HTERT RPE-1 (cell line): Measurements from ENCODE around the gene ZNF587.
"Not testable (repeated sequence)": the region's sequence is repeated elsewhere in the genome, so short reads cannot be mapped to it uniquely, and the experiment has no call there.

ENCODE experiments used
- in situ Hi-C: fragments of 300-500 bp; cut with MboI; formaldehyde crosslinking; loops from 4 replicates; pipeline ENCODE4 v1.14.3; 2020; ENCODE audit warnings: low sequenced_read_pairs

Gene ZNF587

GRCh38 chr19:57821501-57821900, 28.2 kb upstream of the ZNF587 start:
- in situ Hi-C loops, result not testable (repeated sequence)

GRCh38 chr19:57823155-57823554, 26.5 kb upstream of the ZNF587 start:
- in situ Hi-C loops, result not testable (repeated sequence)

GRCh38 chr19:57823608-57824007, 26.1 kb upstream of the ZNF587 start:
- in situ Hi-C loops, result not testable (repeated sequence)

- in situ Hi-C loops, result no loop called here
Observed at GRCh38 chr19:57825511-57825910, 24.1 kb upstream of the ZNF587 start.

- in situ Hi-C loops, result no loop called here
Observed at GRCh38 chr19:57829316-57829715, 20.3 kb upstream of the ZNF587 start.

GRCh38 chr19:57830071-57830602, 19.5 kb upstream of the ZNF587 start, which contains the start of gene ZNF587B:
Gene ZNF587B, plus strand, starts transcription at chr19:57830299. Its CDS starts 230 bp downstream, at chr19:57830529.
- in situ Hi-C loops, result no loop called here

GRCh38 chr19:57836991-57837390, 12.7 kb upstream of the ZNF587 start:
- in situ Hi-C loops, result not testable (repeated sequence)

GRCh38 chr19:57838622-57839191, 11.0 kb upstream of the ZNF587 start:
- in situ Hi-C loops, result not testable (repeated sequence)

GRCh38 chr19:57841122-57841763, 8.4 kb upstream of the ZNF587 start:
- in situ Hi-C loops, result no loop called here

GRCh38 chr19:57847164-57847563, 2.5 kb upstream of the ZNF587 start:
- in situ Hi-C loops, result not testable (repeated sequence)

GRCh38 chr19:57849162-57849665, 445 bp upstream of the ZNF587 start:
- in situ Hi-C loops, result not testable (repeated sequence)

- in situ Hi-C loops, result no loop called here
Observed at GRCh38 chr19:57850553-57851017, 926 bp downstream of the ZNF587 start.

GRCh38 chr19:57851812-57852603, 2.3 kb downstream of the ZNF587 start:
- in situ Hi-C loops, result not testable (repeated sequence)

GRCh38 chr19:57854117-57854516, 4.5 kb downstream of the ZNF587 start:
- in situ Hi-C loops, result not testable (repeated sequence)

GRCh38 chr19:57862351-57862750, 12.7 kb downstream of the ZNF587 start:
- in situ Hi-C loops, result not testable (repeated sequence)

- in situ Hi-C loops, result no loop called here
Observed at GRCh38 chr19:57867868-57868492, 18.3 kb downstream of the ZNF587 start.

- in situ Hi-C loops, result not testable (repeated sequence)
Observed at GRCh38 chr19:57869655-57870054, 20.0 kb downstream of the ZNF587 start.

- in situ Hi-C loops, result no loop called here
Observed at GRCh38 chr19:57870225-57870624, 20.6 kb downstream of the ZNF587 start.

GRCh38 chr19:57872450-57872849, 22.8 kb downstream of the ZNF587 start:
- in situ Hi-C loops, result no loop called here

GRCh38 chr19:57873883-57874799, 24.5 kb downstream of the ZNF587 start:
- in situ Hi-C loops, result not testable (repeated sequence)
